ENCODE measurements around the gene STK32A. TPM values are rescaled to one million over a fixed set of nuclear protein-coding genes. Genes with fewer than 3 reads are reported as not detected.
A peak's percentile ranks its signal among the peaks of the same experiment; 100 is the strongest.

Gene STK32A
- total RNA-seq, 1 donor from 2014 or later: 10.2 TPM

DNA sequence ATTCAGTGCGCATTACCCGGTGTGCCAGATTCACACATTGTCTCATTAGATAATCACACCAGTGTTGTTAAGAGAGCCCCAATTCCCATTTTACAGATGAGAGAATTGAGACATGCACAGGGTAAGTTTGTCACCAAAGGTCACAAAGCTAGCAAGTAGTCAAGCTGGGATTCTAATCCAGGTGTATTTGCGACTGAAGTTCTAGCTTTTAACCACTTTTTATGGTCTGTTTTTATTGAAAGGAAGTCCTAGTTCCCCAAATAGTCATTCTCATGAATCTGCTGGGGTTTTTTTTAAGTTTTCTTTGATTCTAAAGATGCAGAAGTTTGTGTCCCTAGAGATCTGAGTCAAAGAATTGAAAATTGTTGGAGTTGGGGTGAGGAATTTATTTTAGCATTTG, 138.5 kb downstream of the STK32A start:
- Histone ChIP-seq H3K4me1 (no peaks in the 10 kb centered on the region), H3K27me3 (no peaks in the 10 kb centered on the region), H3K9me3 (no peaks in the 10 kb centered on the region), H3K36me3 (no peaks in the 10 kb centered on the region), H3K4me3 (no peak overlapping the region), H3K27ac (no peak overlapping the region)
- DNase-seq (no peak), ATAC-seq (no peak)
- TF ChIP-seq, protein P1, sequence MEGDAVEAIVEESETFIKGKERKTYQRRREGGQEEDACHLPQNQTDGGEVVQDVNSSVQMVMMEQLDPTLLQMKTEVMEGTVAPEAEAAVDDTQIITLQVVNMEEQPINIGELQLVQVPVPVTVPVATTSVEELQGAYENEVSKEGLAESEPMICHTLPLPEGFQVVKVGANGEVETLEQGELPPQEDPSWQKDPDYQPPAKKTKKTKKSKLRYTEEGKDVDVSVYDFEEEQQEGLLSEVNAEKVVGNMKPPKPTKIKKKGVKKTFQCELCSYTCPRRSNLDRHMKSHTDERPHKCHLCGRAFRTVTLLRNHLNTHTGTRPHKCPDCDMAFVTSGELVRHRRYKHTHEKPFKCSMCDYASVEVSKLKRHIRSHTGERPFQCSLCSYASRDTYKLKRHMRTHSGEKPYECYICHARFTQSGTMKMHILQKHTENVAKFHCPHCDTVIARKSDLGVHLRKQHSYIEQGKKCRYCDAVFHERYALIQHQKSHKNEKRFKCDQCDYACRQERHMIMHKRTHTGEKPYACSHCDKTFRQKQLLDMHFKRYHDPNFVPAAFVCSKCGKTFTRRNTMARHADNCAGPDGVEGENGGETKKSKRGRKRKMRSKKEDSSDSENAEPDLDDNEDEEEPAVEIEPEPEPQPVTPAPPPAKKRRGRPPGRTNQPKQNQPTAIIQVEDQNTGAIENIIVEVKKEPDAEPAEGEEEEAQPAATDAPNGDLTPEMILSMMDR (IDR thresholded peaks at IDR 0.05): no peak
- intact Hi-C loops (cut with DNase I): loop anchor here (10.0 kb wide), 1 partner anchor 139 kb away; the partner anchor contains the start of gene STK32A

DNA sequence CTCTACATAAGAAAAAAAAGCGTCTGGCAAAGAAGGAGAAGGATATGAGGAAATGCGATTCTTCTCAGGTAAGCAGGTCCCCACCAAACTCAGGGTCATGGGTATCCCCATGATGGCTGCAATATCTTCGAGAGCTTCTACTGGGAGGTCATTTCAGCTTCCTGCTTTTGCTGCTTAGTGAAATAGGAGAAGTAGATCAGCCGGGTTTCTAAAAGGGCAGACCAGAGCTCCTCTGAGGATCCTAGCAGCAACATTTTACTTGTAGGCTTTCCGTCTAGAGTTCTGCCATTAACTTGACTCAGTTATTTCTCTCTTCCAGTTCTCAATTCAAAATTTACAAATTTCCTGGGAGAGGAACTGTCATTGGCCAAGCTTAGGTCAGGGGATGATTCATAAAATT, 140.3 kb downstream of the STK32A start:
- Histone ChIP-seq H3K27ac (no peak overlapping the region), H3K9me3 (no peaks in the 10 kb centered on the region), H3K4me3 (no peak overlapping the region), H3K36me3 (no peaks in the 10 kb centered on the region), H3K27me3 (no peaks in the 10 kb centered on the region), H3K4me1 (no peaks in the 10 kb centered on the region)
- intact Hi-C loops (cut with DNase I): loop anchor here (10.0 kb wide), 1 partner anchor 140 kb away; the partner anchor contains the start of gene STK32A
- no peak for ATAC-seq
- DNase-seq: no peak
- TF ChIP-seq, protein P1 (IDR thresholded peaks at IDR 0.05): no peak

DNA sequence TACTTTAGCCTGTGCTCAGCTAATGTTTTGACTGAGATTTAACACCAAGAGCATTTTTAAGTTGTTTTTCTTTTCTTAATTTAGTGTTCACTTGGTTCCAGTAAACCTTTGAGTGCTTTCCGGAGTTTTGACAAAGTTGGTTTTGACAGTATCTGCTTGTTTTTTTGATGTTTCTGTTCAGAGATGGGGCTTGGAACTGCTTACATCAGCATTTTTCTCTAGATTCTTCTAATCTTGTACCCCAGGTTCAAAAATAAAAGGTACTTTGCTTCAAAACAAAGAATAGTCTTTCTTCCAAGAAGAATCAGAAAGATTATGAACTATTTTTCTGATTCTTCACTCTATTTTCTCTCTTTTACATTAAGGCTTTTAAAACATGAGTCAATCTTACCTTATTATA, 142.9 kb downstream of the STK32A start:
- TF ChIP-seq, protein P1 (IDR thresholded peaks at IDR 0.05): no peak
- Histone ChIP-seq H3K4me3 (no peak overlapping the region), H3K9me3 (no peaks in the 10 kb centered on the region), H3K36me3 (no peaks in the 10 kb centered on the region), H3K27ac (no peak overlapping the region), H3K27me3 (no peaks in the 10 kb centered on the region), H3K4me1 (no peaks in the 10 kb centered on the region)
- DNase-seq (no peak), ATAC-seq (no peak)
- intact Hi-C loops (cut with DNase I): loop anchor here (10.0 kb wide), 1 partner anchor 143 kb away; the partner anchor contains the start of gene STK32A

DNA sequence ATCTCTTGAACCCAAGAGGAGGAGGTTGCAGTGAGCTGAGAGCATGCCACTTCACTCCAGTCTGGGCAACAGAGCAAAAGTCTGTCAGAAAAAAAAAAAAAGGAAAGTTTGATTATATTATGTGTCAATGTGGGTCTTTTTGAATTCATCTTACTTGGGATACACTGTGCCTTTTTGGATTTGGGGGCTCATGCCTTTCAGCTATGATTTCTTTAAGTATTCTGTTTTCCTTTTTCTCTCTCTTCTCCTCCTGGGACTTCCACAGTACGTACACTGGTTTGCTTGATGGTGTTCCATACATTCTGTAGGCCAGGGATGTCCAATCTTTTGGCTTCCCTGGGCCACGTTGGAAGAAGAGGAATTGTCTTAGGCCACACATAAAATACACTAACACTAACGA, 146.7 kb downstream of the STK32A start:
- no peak overlapping the region for H3K27ac ChIP-seq
- no peak overlapping the region for H3K4me3 ChIP-seq
- no peaks in the 10 kb centered on the region for H3K36me3 ChIP-seq
- intact Hi-C loops (cut with DNase I): no loop called here
- no peaks in the 10 kb centered on the region for H3K27me3 ChIP-seq
- H3K4me1 ChIP-seq: no peaks in the 10 kb centered on the region
- H3K9me3 ChIP-seq: no peaks in the 10 kb centered on the region
- TF ChIP-seq, protein P1 (IDR thresholded peaks at IDR 0.05): no peak
- no peak for DNase-seq
- no peak for ATAC-seq

DNA sequence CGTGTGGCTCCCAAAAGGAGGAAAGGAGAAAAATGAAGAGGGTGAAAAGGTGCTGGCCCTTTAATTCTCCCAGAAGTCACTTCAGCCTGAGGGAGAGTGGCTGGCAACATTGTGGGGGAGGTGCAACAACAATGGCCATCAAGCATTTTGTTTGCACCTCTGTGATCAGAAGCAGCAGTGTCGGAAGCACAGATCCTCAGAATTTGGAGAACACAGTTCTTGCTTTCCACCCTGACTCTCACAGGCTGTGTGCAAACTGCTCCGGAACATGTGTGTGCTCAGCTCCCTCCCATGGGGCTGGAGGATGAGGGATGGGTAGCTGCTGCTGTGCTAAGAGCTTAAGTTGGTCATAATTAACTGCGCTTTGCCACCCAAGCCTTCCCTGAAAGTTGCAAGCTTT, 147.9 kb downstream of the STK32A start:
- Histone ChIP-seq H3K36me3 (no peaks in the 10 kb centered on the region), H3K4me1 (no peaks in the 10 kb centered on the region), H3K27me3 (no peaks in the 10 kb centered on the region), H3K27ac (no peak overlapping the region), H3K4me3 (peak overlapping the region; percentile 16), H3K9me3 (no peaks in the 10 kb centered on the region)
- intact Hi-C loops (cut with DNase I): no loop called here
- TF ChIP-seq, protein P1 (IDR thresholded peaks at IDR 0.05): no peak
- no peak for DNase-seq
- ATAC-seq: no peak
